Measurements from ENCODE around the gene EFNA1.
"Not testable (repeated sequence)": the region's sequence is repeated elsewhere in the genome, so short reads cannot be mapped to it uniquely, and the experiment has no call there.

The EFNA1 gene

GRCh38 chr1:155145491-155145890 is 17.8 kb downstream of the EFNA1 start:
- Histone ChIP-seq H3K9me3 (ENCODE audit: control insufficient read depth, low read length) (no peaks in the 10 kb centered on the region), H3K4me1 (ENCODE audit: control insufficient read depth, insufficient read depth, low read length) (peaks cover 3% of the 10 kb centered on the region), H3K27me3 (ENCODE audit: control insufficient read depth, insufficient read depth, low read length) (peaks cover 5% of the 10 kb centered on the region), H3K9ac (ENCODE audit: low read length) (no peak overlapping the region), H3K36me3 (ENCODE audit: control insufficient read depth, insufficient read depth, low read length) (no peaks in the 10 kb centered on the region), H3K4me3 (ENCODE audit: low read length) (no peak overlapping the region)

- H3K9ac ChIP-seq (ENCODE audit: low read length); H3K4me3 ChIP-seq (ENCODE audit: low read length); H3K36me3 ChIP-seq (ENCODE audit: control insufficient read depth, insufficient read depth, low read length); H3K4me1 ChIP-seq (ENCODE audit: control insufficient read depth, insufficient read depth, low read length); H3K27me3 ChIP-seq (ENCODE audit: control insufficient read depth, insufficient read depth, low read length); H3K9me3 ChIP-seq (ENCODE audit: control insufficient read depth, low read length): not testable (repeated sequence)
Observed at GRCh38 chr1:155155996-155156643, 28.4 kb downstream of the EFNA1 start.

GRCh38 chr1:155158991-155159390 is 31.3 kb downstream of the EFNA1 start:
- H3K9me3 ChIP-seq (ENCODE audit: control insufficient read depth, low read length), result no peaks in the 10 kb centered on the region
- H3K9ac ChIP-seq (ENCODE audit: low read length), result no peak overlapping the region
- no peaks in the 10 kb centered on the region for H3K4me1 ChIP-seq (ENCODE audit: control insufficient read depth, insufficient read depth, low read length)
- H3K27me3 ChIP-seq (ENCODE audit: control insufficient read depth, insufficient read depth, low read length), result no peaks in the 10 kb centered on the region
- H3K36me3 ChIP-seq (ENCODE audit: control insufficient read depth, insufficient read depth, low read length), result no peaks in the 10 kb centered on the region
- no peak overlapping the region for H3K4me3 ChIP-seq (ENCODE audit: low read length)

- H3K36me3 ChIP-seq (ENCODE audit: control insufficient read depth, insufficient read depth, low read length), result no peaks in the 10 kb centered on the region
- H3K9ac ChIP-seq (ENCODE audit: low read length), result no peak overlapping the region
- no peak overlapping the region for H3K4me3 ChIP-seq (ENCODE audit: low read length)
- H3K4me1 ChIP-seq (ENCODE audit: control insufficient read depth, insufficient read depth, low read length), result no peaks in the 10 kb centered on the region
- no peaks in the 10 kb centered on the region for H3K27me3 ChIP-seq (ENCODE audit: control insufficient read depth, insufficient read depth, low read length)
- H3K9me3 ChIP-seq (ENCODE audit: control insufficient read depth, low read length), result no peaks in the 10 kb centered on the region
Observed at GRCh38 chr1:155160128-155160527, 32.5 kb downstream of the EFNA1 start.

GRCh38 chr1:155162631-155163030 is 35.0 kb downstream of the EFNA1 start:
- H3K4me3 ChIP-seq (ENCODE audit: low read length); H3K36me3 ChIP-seq (ENCODE audit: control insufficient read depth, insufficient read depth, low read length); H3K9me3 ChIP-seq (ENCODE audit: control insufficient read depth, low read length); H3K4me1 ChIP-seq (ENCODE audit: control insufficient read depth, insufficient read depth, low read length); H3K9ac ChIP-seq (ENCODE audit: low read length); H3K27me3 ChIP-seq (ENCODE audit: control insufficient read depth, insufficient read depth, low read length): not testable (repeated sequence)

- not testable (repeated sequence) for H3K4me1 ChIP-seq (ENCODE audit: control insufficient read depth, insufficient read depth, low read length); H3K9me3 ChIP-seq (ENCODE audit: control insufficient read depth, low read length)
Observed at GRCh38 chr1:155163785-155164184, 36.1 kb downstream of the EFNA1 start.

GRCh38 chr1:155164625-155165024 is 36.9 kb downstream of the EFNA1 start:
- H3K9ac ChIP-seq (ENCODE audit: low read length); H3K36me3 ChIP-seq (ENCODE audit: control insufficient read depth, insufficient read depth, low read length); H3K4me3 ChIP-seq (ENCODE audit: low read length); H3K4me1 ChIP-seq (ENCODE audit: control insufficient read depth, insufficient read depth, low read length); H3K9me3 ChIP-seq (ENCODE audit: control insufficient read depth, low read length); H3K27me3 ChIP-seq (ENCODE audit: control insufficient read depth, insufficient read depth, low read length): not testable (repeated sequence)

More at GRCh38 chr1:155163785-155164184, 36.1 kb downstream of the EFNA1 start:
- not testable (repeated sequence) for H3K36me3 ChIP-seq (ENCODE audit: control insufficient read depth, insufficient read depth, low read length); H3K4me3 ChIP-seq (ENCODE audit: low read length); H3K9ac ChIP-seq (ENCODE audit: low read length); H3K27me3 ChIP-seq (ENCODE audit: control insufficient read depth, insufficient read depth, low read length)

- Histone ChIP-seq H3K9me3 (ENCODE audit: control insufficient read depth, low read length) (no peaks in the 10 kb centered on the region), H3K27me3 (ENCODE audit: control insufficient read depth, insufficient read depth, low read length) (no peaks in the 10 kb centered on the region), H3K9ac (ENCODE audit: low read length) (no peak overlapping the region), H3K4me3 (ENCODE audit: low read length) (no peak overlapping the region), H3K36me3 (ENCODE audit: control insufficient read depth, insufficient read depth, low read length) (no peaks in the 10 kb centered on the region), H3K4me1 (ENCODE audit: control insufficient read depth, insufficient read depth, low read length) (peaks cover 8% of the 10 kb centered on the region)
Observed at GRCh38 chr1:155166051-155166470, 38.4 kb downstream of the EFNA1 start.

- Histone ChIP-seq H3K9me3 (ENCODE audit: control insufficient read depth, low read length) (no peaks in the 10 kb centered on the region), H3K4me1 (ENCODE audit: control insufficient read depth, insufficient read depth, low read length) (peaks cover 8% of the 10 kb centered on the region), H3K36me3 (ENCODE audit: control insufficient read depth, insufficient read depth, low read length) (no peaks in the 10 kb centered on the region), H3K27me3 (ENCODE audit: control insufficient read depth, insufficient read depth, low read length) (no peaks in the 10 kb centered on the region), H3K9ac (ENCODE audit: low read length) (no peak overlapping the region), H3K4me3 (ENCODE audit: low read length) (no peak overlapping the region)
Observed at GRCh38 chr1:155166471-155167165, 38.9 kb downstream of the EFNA1 start.

GRCh38 chr1:155167166-155168104 is 39.8 kb downstream of the EFNA1 start:
- Histone ChIP-seq H3K4me3 (ENCODE audit: low read length) (no peak overlapping the region), H3K36me3 (ENCODE audit: control insufficient read depth, insufficient read depth, low read length) (no peaks in the 10 kb centered on the region), H3K27me3 (ENCODE audit: control insufficient read depth, insufficient read depth, low read length) (no peaks in the 10 kb centered on the region), H3K9ac (ENCODE audit: low read length) (no peak overlapping the region), H3K9me3 (ENCODE audit: control insufficient read depth, low read length) (no peaks in the 10 kb centered on the region), H3K4me1 (ENCODE audit: control insufficient read depth, insufficient read depth, low read length) (peaks cover 12% of the 10 kb centered on the region)

GRCh38 chr1:155168105-155168445 is 40.4 kb downstream of the EFNA1 start:
- H3K4me3 ChIP-seq (ENCODE audit: low read length); H3K36me3 ChIP-seq (ENCODE audit: control insufficient read depth, insufficient read depth, low read length); H3K9ac ChIP-seq (ENCODE audit: low read length); H3K9me3 ChIP-seq (ENCODE audit: control insufficient read depth, low read length); H3K27me3 ChIP-seq (ENCODE audit: control insufficient read depth, insufficient read depth, low read length): not testable (repeated sequence)
- H3K4me1 ChIP-seq (ENCODE audit: control insufficient read depth, insufficient read depth, low read length), result peaks cover 14% of the 10 kb centered on the region

Measured in mucosa of stomach (tissue), 1 donor.